ENCODE data around the gene GAS2L1. TPM values are rescaled to one million over a fixed set of nuclear protein-coding genes. Genes with fewer than 3 reads are reported as not detected.

GAS2L1 gene
- polyA plus RNA-seq, 1 donor (not counting 4 experiments of a cell fraction or from before 2014, with no cell fraction given), result 11.3 TPM

GRCh38 chr22:29340566-29340965, 34.1 kb downstream of the GAS2L1 start:
- no peak for TF ChIP-seq CTCF (optimal IDR thresholded peaks at IDR 0.05 in 1 of 3, IDR thresholded peaks at IDR 0.05 in 1 of 3, conservative IDR thresholded peaks at IDR 0.05 in 1 of 3; ENCODE audit: extremely low read depth in 1 of 3, insufficient read depth in 2 of 3, low read length in 3 of 3)
- no peak for TF ChIP-seq EZH2 (IDR thresholded peaks at IDR 0.05; ENCODE audit: low read length)
- peaks cover 7% of the 10 kb centered on the region for H3K9me1 ChIP-seq (ENCODE audit: control insufficient read depth, extremely low read depth, insufficient read depth, low read length)
- no peaks in the 10 kb centered on the region for H3K79me2 ChIP-seq (ENCODE audit: control insufficient read depth, insufficient read depth, low read length)
- peaks cover 26 to 61% of the 10 kb centered on the region in 2 experiments for H3K36me3 ChIP-seq (ENCODE audit: control insufficient read depth in 2 of 2, extremely low read depth in 1 of 2, insufficient read depth in 2 of 2, low read length in 2 of 2)
- H3K27ac ChIP-seq (ENCODE audit: control insufficient read depth, insufficient read depth, low read length), result no peak overlapping the region
- no peak overlapping the region for H3K9ac ChIP-seq (ENCODE audit: control insufficient read depth, extremely low read depth, insufficient read depth, low read length)
- H2AFZ ChIP-seq (ENCODE audit: control insufficient read depth, low read length), result no peak overlapping the region
- H3K9me3 ChIP-seq (ENCODE audit: control insufficient read depth, low read depth, low read length), result no peaks in the 10 kb centered on the region
- no peak overlapping the region for H3K4me3 ChIP-seq (ENCODE audit: control insufficient read depth in 2 of 3, extremely low read depth in 1 of 3, insufficient read depth in 2 of 3, low read depth in 1 of 3, low read length in 3 of 3)
- peaks cover 15% of the 10 kb centered on the region for H4K20me1 ChIP-seq (ENCODE audit: control insufficient read depth, extremely low read depth, insufficient read depth, low read length)
- H3K4me2 ChIP-seq (ENCODE audit: control insufficient read depth, extremely low read depth, insufficient read depth, low read depth, low read length), result no peak overlapping the region
- no peak for FAIRE-seq
- dilution Hi-C loops (cut with MboI; ENCODE audit: extremely low pct_ligation_motif_present, low sequenced_read_pairs), result no loop called here
- peaks cover 53% of the 10 kb centered on the region for H3K4me1 ChIP-seq (ENCODE audit: control insufficient read depth, extremely low read depth, insufficient read depth, low read length)
- no peak for DNase-seq (ENCODE audit: low read depth, low spot score)
- no peaks in the 10 kb centered on the region for H3K27me3 ChIP-seq (ENCODE audit: control insufficient read depth, extremely low read depth, insufficient read depth, low read length)

- Histone ChIP-seq H3K9me1 (ENCODE audit: control insufficient read depth, extremely low read depth, insufficient read depth, low read length) (peaks cover 7% of the 10 kb centered on the region), H2AFZ (ENCODE audit: control insufficient read depth, low read length) (no peak overlapping the region), H3K9ac (ENCODE audit: control insufficient read depth, extremely low read depth, insufficient read depth, low read length) (no peak overlapping the region), H3K27ac (ENCODE audit: control insufficient read depth, insufficient read depth, low read length) (no peak overlapping the region), H3K36me3 (ENCODE audit: control insufficient read depth in 2 of 2, extremely low read depth in 1 of 2, insufficient read depth in 2 of 2, low read length in 2 of 2) (peaks cover 26 to 58% of the 10 kb centered on the region in 2 experiments), H4K20me1 (ENCODE audit: control insufficient read depth, extremely low read depth, insufficient read depth, low read length) (peaks cover 15% of the 10 kb centered on the region), H3K9me3 (ENCODE audit: control insufficient read depth, low read depth, low read length) (no peaks in the 10 kb centered on the region), H3K79me2 (ENCODE audit: control insufficient read depth, insufficient read depth, low read length) (no peaks in the 10 kb centered on the region), H3K4me1 (ENCODE audit: control insufficient read depth, extremely low read depth, insufficient read depth, low read length) (peaks cover 53% of the 10 kb centered on the region), H3K4me2 (ENCODE audit: control insufficient read depth, extremely low read depth, insufficient read depth, low read depth, low read length) (no peak overlapping the region), H3K4me3 (ENCODE audit: control insufficient read depth in 2 of 3, extremely low read depth in 1 of 3, insufficient read depth in 2 of 3, low read depth in 1 of 3, low read length in 3 of 3) (no peak overlapping the region), H3K27me3 (ENCODE audit: control insufficient read depth, extremely low read depth, insufficient read depth, low read length) (no peaks in the 10 kb centered on the region)
- DNase-seq (ENCODE audit: low read depth, low spot score), result no peak
- TF ChIP-seq EZH2 (IDR thresholded peaks at IDR 0.05; ENCODE audit: low read length), result no peak
- no peak for TF ChIP-seq CTCF (optimal IDR thresholded peaks at IDR 0.05 in 1 of 3, IDR thresholded peaks at IDR 0.05 in 1 of 3, conservative IDR thresholded peaks at IDR 0.05 in 1 of 3; ENCODE audit: extremely low read depth in 1 of 3, insufficient read depth in 2 of 3, low read length in 3 of 3)
- dilution Hi-C loops (cut with MboI; ENCODE audit: extremely low pct_ligation_motif_present, low sequenced_read_pairs), result no loop called here
- FAIRE-seq, result no peak
Measured at GRCh38 chr22:29341056-29341848, 34.8 kb downstream of the GAS2L1 start.
